NK-92 (cell line): ENCODE data around the gene MRPS26.
"Not testable (repeated sequence)": the region's sequence is repeated elsewhere in the genome, so short reads cannot be mapped to it uniquely, and the experiment has no call there.

Experiments
- DNase-seq: peaks from one replicate; lab custom pipeline; 2025; ENCODE audit not compliant: unreplicated experiment; lab: John Stamatoyannopoulos, UW

MRPS26 gene

GRCh38 chr20:3072530-3073250, 26.8 kb downstream of the MRPS26 start:
- DNase-seq = no peak

- not testable (repeated sequence) for DNase-seq
Measured at GRCh38 chr20:3073251-3073643, 27.4 kb downstream of the MRPS26 start.

GRCh38 chr20:3074812-3075211, 29.0 kb downstream of the MRPS26 start:
- DNase-seq = no peak

GRCh38 chr20:3075315-3075714, 29.5 kb downstream of the MRPS26 start:
- not testable (repeated sequence) for DNase-seq

GRCh38 chr20:3077618-3078134, 31.8 kb downstream of the MRPS26 start:
- no peak for DNase-seq

- DNase-seq = no peak
Measured at GRCh38 chr20:3080939-3081388, 35.1 kb downstream of the MRPS26 start.

- DNase-seq = no peak
Measured at GRCh38 chr20:3081641-3082040, 35.8 kb downstream of the MRPS26 start.

- no peak for DNase-seq
Measured at GRCh38 chr20:3082306-3082951, 36.6 kb downstream of the MRPS26 start.

GRCh38 chr20:3082955-3083952, 37.4 kb downstream of the MRPS26 start:
- no peak for DNase-seq

- no peak for DNase-seq
Measured at GRCh38 chr20:3084283-3084985, 38.6 kb downstream of the MRPS26 start, which contains the start of gene AVP. Gene AVP, minus strand, starts transcription at chr20:3084724. Its CDS starts 50 bp downstream, at chr20:3084674.

GRCh38 chr20:3084986-3085360, 39.1 kb downstream of the MRPS26 start:
- DNase-seq = no peak

GRCh38 chr20:3085571-3086072, 39.8 kb downstream of the MRPS26 start:
- no peak for DNase-seq

GRCh38 chr20:3088031-3088430, 42.2 kb downstream of the MRPS26 start:
- DNase-seq = no peak

GRCh38 chr20:3090565-3090964, 44.7 kb downstream of the MRPS26 start:
- no peak for DNase-seq

GRCh38 chr20:3092611-3093379, 46.9 kb downstream of the MRPS26 start:
- no peak for DNase-seq

GRCh38 chr20:3093861-3094361, 48.1 kb downstream of the MRPS26 start:
- no peak for DNase-seq

GRCh38 chr20:3094848-3095629, 49.2 kb downstream of the MRPS26 start:
- no peak for DNase-seq
